B cell (primary cell): ENCODE measurements around the gene LRRC74A. TPM values are rescaled to one million over a fixed set of nuclear protein-coding genes. Genes with fewer than 3 reads are reported as not detected.

Experiments
- ATAC-seq: fragments of 200-7000 bp; cut with Tn5 transposase; one replicate; pipeline ENCODE4 v1.10.0; 2021; ENCODE audit warnings: low read depth, mild to moderate bottlenecking, moderate number of reproducible peaks, moderate library complexity
- CTCF ChIA-PET: fragments of 350-600 bp; sonication (Branson Sonifier 250); formaldehyde crosslinking; loops from one replicate; lab custom pipeline; 2021; ENCODE audit warnings: antibody characterized with exemption, inconsistent platforms; lab: Charles Lee
- POLR2A ChIA-PET: fragments of 350-600 bp; sonication (Branson Sonifier 250); formaldehyde crosslinking; loops from one replicate; lab custom pipeline; 2021; ENCODE audit warnings: antibody characterized with exemption; lab: Charles Lee
- DNase-seq: peaks from one replicate; pipeline ENCODE4 v3.0.0; 2013
- H2AFZ ChIP-seq: 2 replicates; pipeline ENCODE4 v1.6.1; 2012; ENCODE audit warnings: mild to moderate bottlenecking, low read depth, low read length; ENCODE audit not compliant: insufficient read depth, poor library complexity, severe bottlenecking
- H3K27ac ChIP-seq, 2 donors: 1 replicate in 1 of 2; 2 replicates in 1 of 2; pipeline ENCODE4 v1.5.1; 2012 to 2013; ENCODE audit warnings: low read length in 2 of 2, mild to moderate bottlenecking in 2 of 2, moderate library complexity in 1 of 2
- H3K27me3 ChIP-seq, 4 experiments: fragments of 200-600 bp in 1 of 4; sonication (generic) in 1 of 4; replicated peaks in 1 of 4; 1 replicate in 2 of 4; 2 replicates in 2 of 4; pipeline versions ENCODE4 v1.6.1 to v1.7.0; 2013 to 2016; ENCODE audit warnings: low read length in 3 of 4, mild to moderate bottlenecking in 2 of 4, mixed read lengths in 1 of 4, moderate library complexity in 1 of 4; ENCODE audit not compliant: insufficient read depth in 4 of 4, control insufficient read depth in 3 of 4; ENCODE audit errors: control extremely low read depth in 1 of 4
- H3K36me3 ChIP-seq, 2 experiments: replicated peaks in 1 of 2; 1 replicate in 1 of 2; 2 replicates in 1 of 2; pipeline versions ENCODE4 v1.6.1 to v1.7.1; 2013; ENCODE audit warnings: low read length in 1 of 2; ENCODE audit not compliant: insufficient read depth in 2 of 2, control insufficient read depth in 1 of 2; ENCODE audit errors: control extremely low read depth in 1 of 2, extremely low read depth in 1 of 2
- H3K4me1 ChIP-seq, 2 donors: fragments of 200-600 bp in 1 of 2; sonication (generic) in 1 of 2; 1 replicate in 1 of 2; 2 replicates in 1 of 2; pipeline versions ENCODE4 v1.5.1 to v1.6.1; 2013 to 2017; ENCODE audit warnings: low read length in 2 of 2; ENCODE audit not compliant: control insufficient read depth in 2 of 2, insufficient read depth in 2 of 2
- H3K4me2 ChIP-seq: replicated peaks from 2 replicates; pipeline ENCODE3; 2012; ENCODE audit warnings: mild to moderate bottlenecking, low read depth, low read length; ENCODE audit not compliant: poor library complexity, severe bottlenecking
- H3K4me3 ChIP-seq, 5 experiments: fragments of 200-600 bp in 1 of 5; sonication (generic) in 1 of 5; 1 replicate in 3 of 5; 2 replicates in 2 of 5; pipeline versions ENCODE4 v1.5.1 to v1.7.0; 2011 to 2016; ENCODE audit warnings: low read length in 4 of 5, mild to moderate bottlenecking in 4 of 5, low read depth in 2 of 5, control low read depth in 1 of 5, moderate library complexity in 1 of 5; ENCODE audit not compliant: insufficient read depth in 1 of 5; ENCODE audit errors: control extremely low read depth in 1 of 5, extremely low read depth in 1 of 5
- H3K79me2 ChIP-seq: fragments of 200-600 bp; sonication (generic); one replicate; pipeline ENCODE4 v1.6.0; 2016; ENCODE audit warnings: low read length; ENCODE audit not compliant: control insufficient read depth, insufficient read depth
- H3K9ac ChIP-seq: fragments of 200-600 bp; sonication (generic); 2 replicates; pipeline ENCODE4 v1.6.1; 2017; ENCODE audit warnings: mild to moderate bottlenecking, low read length, moderate library complexity
- H3K9me3 ChIP-seq, 3 donors: one replicate each; pipeline versions ENCODE4 v1.6.1 to v1.7.1; 2013; ENCODE audit warnings: low read length in 2 of 3; ENCODE audit not compliant: control insufficient read depth in 2 of 3, insufficient read depth in 1 of 3; ENCODE audit errors: control extremely low read depth in 1 of 3
- H4K20me1 ChIP-seq: 2 replicates; pipeline ENCODE4 v1.6.0; 2012; ENCODE audit warnings: mild to moderate bottlenecking, low read length; ENCODE audit not compliant: insufficient read depth, control insufficient read depth, poor library complexity, severe bottlenecking
- H3K27ac Mint-ChIP-seq: one replicate; pipeline ENCODE4 v1.8.0; 2021; ENCODE audit warnings: mixed read lengths
- H3K27me3 Mint-ChIP-seq: one replicate; pipeline ENCODE4 v1.8.0; 2021; ENCODE audit warnings: mixed read lengths
- H3K4me1 Mint-ChIP-seq: one replicate; pipeline ENCODE4 v1.8.0; 2021; ENCODE audit warnings: mixed read lengths
- H3K4me3 Mint-ChIP-seq: one replicate; pipeline ENCODE4 v1.8.0; 2021; ENCODE audit warnings: mixed read lengths
- H3K9me3 Mint-ChIP-seq: one replicate; pipeline ENCODE4 v1.8.0; 2022; ENCODE audit warnings: mixed read lengths; ENCODE audit not compliant: insufficient read depth
- WGBS: methylation state at CpG from one replicate; pipeline ENCODE4 v1.1.5; 2013; ENCODE audit warnings: missing lambda C conversion rate; ENCODE audit not compliant: insufficient coverage; 5-methylcytosine and 5-hydroxymethylcytosine counted together
- intact Hi-C: fragments of 100-400 bp; cut with micrococcal nuclease; formaldehyde crosslinking; loops from one replicate; pipeline ENCODE4 v1.10.0; 2022
- polyA plus RNA-seq: library from polyadenylated mRNA; depleted of rRNA; stranded (reverse); fragments of >200 nt; gene quantifications from 2 replicates; pipeline ENCODE4 v1.2.3, GENCODE V29; 2012
- total RNA-seq, 2 donors: library from RNA; stranded (reverse); fragments of 120-200 nt in 1 of 2; gene quantifications; 1 replicate in 1 of 2; 2 replicates in 1 of 2; pipeline versions ENCODE4 v1.2.3 to v1.2.4, GENCODE V29; 2013 to 2022
- TF ChIP-seq, protein P1 (sequence below): fragments of 200-600 bp; IDR thresholded peaks from one replicate; pipeline ENCODE4 v1.8.0; 2022; ENCODE audit warnings: antibody characterized with exemption, mild to moderate bottlenecking

LRRC74A gene
- total and polyA plus RNA-seq, 2 donors (not counting 1 experiment from before 2014, with no cell fraction given) = not detected

DNA sequence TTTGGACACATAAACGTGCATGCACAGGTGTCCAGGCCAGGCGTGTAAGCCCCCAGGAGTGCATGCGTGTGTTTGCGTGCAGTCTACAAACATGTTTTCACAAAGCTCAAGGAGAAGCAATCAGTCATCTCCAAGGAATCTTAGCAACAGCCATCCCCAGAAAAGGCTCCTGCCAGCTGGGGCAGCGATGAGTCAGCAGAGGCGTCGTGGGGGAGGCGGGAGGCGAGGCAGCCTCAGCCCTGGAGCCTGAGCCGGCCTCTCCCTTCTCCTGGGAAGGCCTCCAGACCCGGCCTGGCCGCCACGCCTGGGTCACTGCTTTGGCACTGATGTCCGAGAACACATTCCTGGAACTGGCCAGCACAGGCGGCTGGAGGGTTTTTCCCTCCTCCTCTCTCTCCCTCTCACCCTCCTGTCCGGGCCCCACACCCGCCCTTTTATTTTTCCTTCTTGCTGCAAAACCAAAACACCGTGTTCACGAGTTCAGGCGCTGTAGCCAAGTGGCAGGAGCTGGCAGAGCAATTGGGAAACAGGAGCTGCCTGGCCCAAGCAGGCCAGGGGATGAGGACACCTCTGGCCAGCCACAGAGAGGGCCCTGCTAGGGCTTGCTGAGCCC lies 92.7 kb downstream of the LRRC74A start:
- no peak overlapping the region for H3K9ac ChIP-seq
- no peak for DNase-seq
- Mint-ChIP-seq H3K4me3 (no peak overlapping the region), H3K27me3 (peaks cover 22% of the 10 kb centered on the region), H3K27ac (no peak overlapping the region), H3K9me3 (no peaks in the 10 kb centered on the region), H3K4me1 (peaks cover 20% of the 10 kb centered on the region)
- ChIA-PET CTCF (interaction anchor here (0.7 to 15.6 kb wide), 10 partner anchors 14 to 176 kb away, joined by 3 to 267 read pairs (median 4); no protein-coding TSS in a partner anchor), POLR2A (interaction anchor here (1.8 kb wide), 1 partner anchor 109 kb away, joined by 6 read pairs; no protein-coding TSS in a partner anchor)
- TF ChIP-seq, protein P1, sequence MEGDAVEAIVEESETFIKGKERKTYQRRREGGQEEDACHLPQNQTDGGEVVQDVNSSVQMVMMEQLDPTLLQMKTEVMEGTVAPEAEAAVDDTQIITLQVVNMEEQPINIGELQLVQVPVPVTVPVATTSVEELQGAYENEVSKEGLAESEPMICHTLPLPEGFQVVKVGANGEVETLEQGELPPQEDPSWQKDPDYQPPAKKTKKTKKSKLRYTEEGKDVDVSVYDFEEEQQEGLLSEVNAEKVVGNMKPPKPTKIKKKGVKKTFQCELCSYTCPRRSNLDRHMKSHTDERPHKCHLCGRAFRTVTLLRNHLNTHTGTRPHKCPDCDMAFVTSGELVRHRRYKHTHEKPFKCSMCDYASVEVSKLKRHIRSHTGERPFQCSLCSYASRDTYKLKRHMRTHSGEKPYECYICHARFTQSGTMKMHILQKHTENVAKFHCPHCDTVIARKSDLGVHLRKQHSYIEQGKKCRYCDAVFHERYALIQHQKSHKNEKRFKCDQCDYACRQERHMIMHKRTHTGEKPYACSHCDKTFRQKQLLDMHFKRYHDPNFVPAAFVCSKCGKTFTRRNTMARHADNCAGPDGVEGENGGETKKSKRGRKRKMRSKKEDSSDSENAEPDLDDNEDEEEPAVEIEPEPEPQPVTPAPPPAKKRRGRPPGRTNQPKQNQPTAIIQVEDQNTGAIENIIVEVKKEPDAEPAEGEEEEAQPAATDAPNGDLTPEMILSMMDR = no peak
- H3K4me3 ChIP-seq = no peak overlapping the region
- H3K4me2 ChIP-seq = no peak overlapping the region
- no peaks in the 10 kb centered on the region for H4K20me1 ChIP-seq
- peaks cover 0 to 32% (median 5%) of the 10 kb centered on the region in 4 experiments for H3K27me3 ChIP-seq
- no peak overlapping the region for H3K27ac ChIP-seq
- H3K4me1 ChIP-seq = peaks cover 24 to 25% of the 10 kb centered on the region in 2 donors
- ATAC-seq = no peak
- no peak overlapping the region for H2AFZ ChIP-seq
- no peaks in the 10 kb centered on the region for H3K36me3 ChIP-seq
- intact Hi-C loops = no loop called here
- H3K9me3 ChIP-seq = peaks cover 0 to 4% (median 0%) of the 10 kb centered on the region in 3 donors
- WGBS = 54% methylated on average over 17 of the region's 20 CpGs
- no peaks in the 10 kb centered on the region for H3K79me2 ChIP-seq

Other genes starting within 250 kb of the LRRC74A start
- 2.4 and 2.7 TPM in 2 replicates for gene VASH1, start 64.9 kb upstream of the LRRC74A start, total RNA-seq
- gene VASH1, start 64.9 kb upstream of the LRRC74A start, polyA plus RNA-seq = 0.60 and 6.3 TPM in 2 replicates
- 25.2 and 27.3 TPM in 2 replicates for gene ANGEL1, start 13.5 kb upstream of the LRRC74A start, total RNA-seq
- gene ANGEL1, start 13.5 kb upstream of the LRRC74A start, polyA plus RNA-seq = 12.3 and 13.1 TPM in 2 replicates
- gene IRF2BPL, start 202.3 kb downstream of the LRRC74A start, total RNA-seq = 32.8 and 34.0 TPM in 2 replicates
- 27.9 and 29.1 TPM in 2 replicates for gene IRF2BPL, start 202.3 kb downstream of the LRRC74A start, polyA plus RNA-seq